Transverse colon (tissue), 3 donors: ENCODE results near the gene IL17RD.

Source experiments
- CTCF ChIP-seq, 5 experiments: fragments of 200-600 bp in 3 of 5; fragments of 450-650 bp in 2 of 5; sonication (generic) in 3 of 5; IDR thresholded peaks; 1 replicate in 2 of 5; 2 replicates in 3 of 5; pipeline ENCODE4 v1.5.1; 2016 to 2017; ENCODE audit warnings: antibody characterized with exemption in 5 of 5, inconsistent platforms in 3 of 5, mild to moderate bottlenecking in 2 of 5, moderate library complexity in 1 of 5
- EP300 ChIP-seq: sonication (generic); formaldehyde crosslinking; IDR thresholded peaks from one replicate; pipeline ENCODE4 v1.6.1; 2017; ENCODE audit warnings: antibody characterized with exemption, low read depth
- POLR2A ChIP-seq: fragments of 450-650 bp; IDR thresholded peaks from one replicate; pipeline ENCODE4 v1.6.1; 2016; ENCODE audit warnings: antibody characterized with exemption, mild to moderate bottlenecking, moderate library complexity

- no peak for TF ChIP-seq CTCF (IDR thresholded peaks at IDR 0.05)
- TF ChIP-seq EP300: no peak
- no peak for TF ChIP-seq POLR2A
Measured at GRCh38 chr3:57120451-57121174, 44.5 kb downstream of the IL17RD start.
